Mononuclear cell (primary cell): ENCODE measurements around the gene MMP10. TPM values are rescaled to one million over a fixed set of nuclear protein-coding genes. Genes with fewer than 3 reads are reported as not detected.

ENCODE experiments used
- H3K27me3 ChIP-seq: 2 replicates; pipeline ENCODE4 v1.6.0; 2011; ENCODE audit warnings: low read length, control low read depth; ENCODE audit not compliant: insufficient read depth
- H3K4me1 ChIP-seq: 2 replicates; pipeline ENCODE4 v1.5.1; 2011; ENCODE audit warnings: mild to moderate bottlenecking, low read length, control low read depth; ENCODE audit not compliant: insufficient read depth
- H3K4me3 ChIP-seq: 2 replicates; pipeline ENCODE4 v1.5.1; 2011; ENCODE audit warnings: mild to moderate bottlenecking, low read length, moderate library complexity
- H3K9me3 ChIP-seq: 2 replicates; pipeline ENCODE4 v1.5.1; 2011; ENCODE audit warnings: low read depth, mild to moderate bottlenecking, control low read depth, low read length
- total RNA-seq: library from RNA; depleted of rRNA; stranded (reverse); fragments of >200 nt; gene quantifications from one replicate; pipeline ENCODE4 v1.2.3, GENCODE V29; 2012

Gene MMP10
- total RNA-seq, 1 donor: 0.31 TPM

DNA sequence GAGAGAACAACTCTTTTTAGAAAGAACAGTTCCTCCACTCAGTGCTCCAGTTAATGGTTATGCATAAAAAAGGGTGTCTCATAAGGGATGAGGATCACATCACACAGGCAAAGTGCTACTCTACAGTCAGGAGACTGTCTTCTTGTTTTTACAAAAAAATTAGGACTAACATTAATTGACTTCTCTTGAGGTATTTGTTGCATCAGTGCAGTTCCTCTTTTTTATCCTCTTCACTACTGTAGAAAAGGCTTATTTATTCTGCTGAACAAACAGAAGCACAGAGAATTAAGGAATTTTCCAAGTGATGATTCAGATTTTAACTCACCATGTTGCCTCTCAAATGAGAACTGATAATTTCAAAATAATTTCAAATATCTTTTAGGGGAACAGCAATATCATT lies 57.6 kb downstream of the MMP10 start:
- Histone ChIP-seq H3K4me1 (peaks cover 38% of the 10 kb centered on the region), H3K9me3 (no peaks in the 10 kb centered on the region), H3K27me3 (no peaks in the 10 kb centered on the region), H3K4me3 (no peak overlapping the region)

Other genes starting within 250 kb of the MMP10 start
- gene MMP7, start 249.9 kb downstream of the MMP10 start, total RNA-seq: 0.31 TPM
- gene MMP20, start 155.3 kb downstream of the MMP10 start, total RNA-seq: 0.10 TPM
- gene MMP27, start 74.9 kb downstream of the MMP10 start, total RNA-seq: not detected
- 0.10 TPM for gene MMP8, start 55.7 kb downstream of the MMP10 start, total RNA-seq
- 0.52 TPM for gene MMP1, start 17.5 kb upstream of the MMP10 start, total RNA-seq
- not detected for gene MMP3, start 63.0 kb upstream of the MMP10 start, total RNA-seq
- gene MMP12, start 94.4 kb upstream of the MMP10 start, total RNA-seq: not detected
- not detected for gene MMP13, start 175.1 kb upstream of the MMP10 start, total RNA-seq